Right atrium auricular region (tissue), 2 donors: ENCODE measurements around the gene UXS1. TPM values are rescaled to one million over a fixed set of nuclear protein-coding genes. Genes with fewer than 3 reads are reported as not detected.
A peak's percentile ranks its signal among the peaks of the same experiment; 100 is the strongest.

Experiments used
- DNase-seq: peaks from one replicate; pipeline ENCODE4 v3.0.0-alpha.2; 2019; ENCODE audit warnings: low spot score
- H3K27ac ChIP-seq, 2 donors: fragments of 200-600 bp; sonication (generic); 1 replicate in 1 of 2; 2 replicates in 1 of 2; pipeline ENCODE4 v1.5.1; 2016 to 2019
- H3K27me3 ChIP-seq, 2 donors: fragments of 200-600 bp; sonication (generic); one replicate each; pipeline versions ENCODE4 v1.5.1 to v1.6.0; 2017 to 2019
- H3K36me3 ChIP-seq: fragments of 200-600 bp; sonication (generic); one replicate; pipeline ENCODE4 v1.5.1; 2016
- H3K4me1 ChIP-seq, 2 donors: fragments of 200-600 bp; sonication (generic); one replicate each; pipeline versions ENCODE4 v1.5.1 to v1.6.0; 2017 to 2019
- H3K4me3 ChIP-seq, 2 donors: fragments of 200-600 bp; sonication (generic); 1 replicate in 1 of 2; 2 replicates in 1 of 2; pipeline ENCODE4 v1.5.1; 2017 to 2019; ENCODE audit warnings: mild to moderate bottlenecking in 1 of 2, moderate library complexity in 1 of 2
- H3K9me3 ChIP-seq, 2 donors: fragments of 200-600 bp; sonication (generic); one replicate each; pipeline ENCODE4 v1.5.1; 2019
- total RNA-seq, 2 donors: library from RNA; depleted of rRNA; stranded (reverse); fragments of >200 nt; gene quantifications; one replicate each; pipeline ENCODE4 v1.1.0, GENCODE V29; 2016
- TF ChIP-seq, protein P1 (sequence below), 2 donors: fragments of 200-600 bp; sonication (generic); IDR thresholded peaks; one replicate each; pipeline ENCODE4 v1.5.1; 2019; ENCODE audit warnings: antibody characterized with exemption in 2 of 2

UXS1 gene
- total RNA-seq, 2 donors from 2014 or later = 25.0 to 33.5 TPM

DNA sequence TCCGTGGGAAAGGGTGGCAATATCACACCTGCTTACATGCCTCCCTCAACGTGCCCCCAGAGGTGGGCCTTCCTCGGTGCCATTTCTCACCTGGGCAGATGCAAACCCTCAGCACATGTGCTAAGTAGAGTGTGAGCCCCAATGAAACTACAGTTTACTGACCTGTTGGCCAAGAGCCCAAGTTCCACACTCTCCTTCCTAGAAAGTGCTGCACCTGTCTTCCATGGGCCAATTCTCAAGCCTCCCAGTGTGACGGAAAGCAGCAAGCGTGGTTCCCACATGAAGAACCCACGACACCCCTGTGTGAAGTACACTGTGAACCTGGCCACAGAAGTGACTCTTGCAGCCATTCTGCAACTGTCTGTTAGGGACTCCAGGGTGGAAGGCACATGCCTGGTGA lies 73.7 kb downstream of the UXS1 start:
- no peak overlapping the region for H3K4me3 ChIP-seq
- no peaks in the 10 kb centered on the region for H3K27me3 ChIP-seq
- no peaks in the 10 kb centered on the region for H3K36me3 ChIP-seq
- no peak for DNase-seq
- TF ChIP-seq, protein P1, sequence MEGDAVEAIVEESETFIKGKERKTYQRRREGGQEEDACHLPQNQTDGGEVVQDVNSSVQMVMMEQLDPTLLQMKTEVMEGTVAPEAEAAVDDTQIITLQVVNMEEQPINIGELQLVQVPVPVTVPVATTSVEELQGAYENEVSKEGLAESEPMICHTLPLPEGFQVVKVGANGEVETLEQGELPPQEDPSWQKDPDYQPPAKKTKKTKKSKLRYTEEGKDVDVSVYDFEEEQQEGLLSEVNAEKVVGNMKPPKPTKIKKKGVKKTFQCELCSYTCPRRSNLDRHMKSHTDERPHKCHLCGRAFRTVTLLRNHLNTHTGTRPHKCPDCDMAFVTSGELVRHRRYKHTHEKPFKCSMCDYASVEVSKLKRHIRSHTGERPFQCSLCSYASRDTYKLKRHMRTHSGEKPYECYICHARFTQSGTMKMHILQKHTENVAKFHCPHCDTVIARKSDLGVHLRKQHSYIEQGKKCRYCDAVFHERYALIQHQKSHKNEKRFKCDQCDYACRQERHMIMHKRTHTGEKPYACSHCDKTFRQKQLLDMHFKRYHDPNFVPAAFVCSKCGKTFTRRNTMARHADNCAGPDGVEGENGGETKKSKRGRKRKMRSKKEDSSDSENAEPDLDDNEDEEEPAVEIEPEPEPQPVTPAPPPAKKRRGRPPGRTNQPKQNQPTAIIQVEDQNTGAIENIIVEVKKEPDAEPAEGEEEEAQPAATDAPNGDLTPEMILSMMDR (IDR thresholded peaks at IDR 0.05) = no peak
- no peaks in the 10 kb centered on the region for H3K9me3 ChIP-seq
- peaks cover 0 to 20% of the 10 kb centered on the region in 2 donors for H3K4me1 ChIP-seq
- no peak overlapping the region for H3K27ac ChIP-seq

DNA sequence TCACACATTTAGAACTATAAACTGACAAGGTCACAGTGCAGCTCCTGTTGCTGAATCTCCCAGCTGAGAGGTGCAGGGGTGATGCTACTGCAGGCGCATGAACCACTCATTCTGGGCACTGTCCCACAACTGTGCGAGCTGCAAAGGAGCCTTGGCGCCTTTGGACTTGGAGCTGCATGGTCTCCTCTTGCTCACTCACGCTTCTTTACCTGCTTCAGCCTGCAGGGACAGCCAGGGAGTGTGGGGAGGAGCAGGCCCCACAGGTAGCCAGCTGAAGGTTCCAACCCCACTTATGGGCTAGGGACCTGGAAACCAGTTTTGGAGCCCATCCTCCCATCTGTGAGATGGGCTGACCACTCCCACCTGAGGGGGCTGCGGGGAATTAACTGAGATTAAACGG lies 75.0 kb downstream of the UXS1 start:
- Histone ChIP-seq H3K36me3 (no peaks in the 10 kb centered on the region), H3K27ac (no peak overlapping the region), H3K4me3 (no peak overlapping the region)

DNA sequence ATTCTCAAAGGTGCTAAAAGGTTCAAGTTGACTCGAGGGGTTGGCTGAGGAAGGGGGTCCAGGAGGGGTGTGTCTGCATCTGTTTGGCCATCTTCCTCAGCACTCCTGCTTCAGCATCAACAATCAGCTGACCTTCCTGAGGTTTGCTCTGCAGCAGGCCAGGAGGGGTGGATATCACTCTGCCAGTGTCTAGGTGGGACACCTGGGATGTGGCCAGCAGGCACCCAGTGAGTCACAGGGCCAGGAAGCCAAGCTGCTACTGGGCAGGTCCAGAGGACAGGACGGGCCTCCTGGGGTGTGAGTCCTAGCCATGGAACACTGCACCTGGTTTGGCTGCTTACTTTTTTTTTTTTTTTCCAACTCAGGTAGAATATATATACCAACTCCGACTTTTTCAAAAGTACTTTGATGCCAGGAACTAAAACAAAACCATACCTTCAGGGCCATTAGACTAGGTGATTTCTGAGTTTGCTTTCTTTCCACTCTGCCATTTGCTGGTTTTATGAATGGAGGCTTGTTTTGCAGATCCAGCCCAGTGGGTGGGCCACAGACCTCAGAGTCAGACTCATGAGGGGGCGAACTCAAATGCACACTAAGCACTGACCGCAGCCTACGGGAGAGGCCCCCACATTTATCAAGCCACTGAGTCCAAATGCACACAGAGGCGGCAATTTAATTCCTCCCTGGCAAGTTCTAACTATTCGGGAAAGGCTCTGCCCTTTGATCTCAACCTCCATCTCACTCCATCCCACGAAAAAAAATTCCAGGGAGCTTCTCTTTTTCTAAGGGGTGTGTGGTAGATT lies 76.0 kb downstream of the UXS1 start:
- TF ChIP-seq, protein P1 (IDR thresholded peaks at IDR 0.05) = no peak
- Histone ChIP-seq H3K4me3 (no peak overlapping the region), H3K27ac (peak overlapping the region; percentile 65 to 73), H3K36me3 (no peaks in the 10 kb centered on the region), H3K9me3 (no peaks in the 10 kb centered on the region), H3K27me3 (no peaks in the 10 kb centered on the region), H3K4me1 (peaks cover 0 to 21% of the 10 kb centered on the region in 2 donors)
- no peak for DNase-seq

More for the DNA sequence above, 75.0 kb downstream of the UXS1 start:
- Histone ChIP-seq H3K4me1 (peaks cover 0 to 21% of the 10 kb centered on the region in 2 donors), H3K27me3 (no peaks in the 10 kb centered on the region), H3K9me3 (no peaks in the 10 kb centered on the region)
- TF ChIP-seq, protein P1 (IDR thresholded peaks at IDR 0.05) = no peak
- no peak for DNase-seq

DNA sequence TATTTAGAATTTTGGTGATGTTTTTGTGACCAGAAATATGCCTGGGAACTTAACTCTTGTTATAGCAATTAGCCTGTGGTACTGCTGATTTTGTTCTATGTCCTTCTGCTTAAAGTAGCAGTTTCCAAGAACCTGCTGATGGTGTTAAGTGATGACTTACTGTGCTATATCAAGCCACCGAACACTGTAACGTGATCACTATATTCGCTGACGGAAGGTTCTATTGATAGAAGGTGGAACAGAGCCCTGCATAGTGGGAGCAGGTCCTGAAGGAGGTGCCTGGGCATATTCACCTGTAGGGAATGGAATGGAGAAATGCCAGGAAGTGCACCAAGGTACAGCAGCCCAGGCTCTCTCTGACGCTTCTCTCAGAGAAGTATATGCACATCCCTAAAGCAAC lies 76.8 kb downstream of the UXS1 start:
- Histone ChIP-seq H3K9me3 (no peaks in the 10 kb centered on the region), H3K4me1 (peaks cover 0 to 21% of the 10 kb centered on the region in 2 donors), H3K4me3 (no peak overlapping the region), H3K36me3 (peaks cover 2% of the 10 kb centered on the region), H3K27ac (peak overlapping the region; percentile 65 to 73), H3K27me3 (no peaks in the 10 kb centered on the region)
- no peak for DNase-seq
- TF ChIP-seq, protein P1 (IDR thresholded peaks at IDR 0.05) = no peak

DNA sequence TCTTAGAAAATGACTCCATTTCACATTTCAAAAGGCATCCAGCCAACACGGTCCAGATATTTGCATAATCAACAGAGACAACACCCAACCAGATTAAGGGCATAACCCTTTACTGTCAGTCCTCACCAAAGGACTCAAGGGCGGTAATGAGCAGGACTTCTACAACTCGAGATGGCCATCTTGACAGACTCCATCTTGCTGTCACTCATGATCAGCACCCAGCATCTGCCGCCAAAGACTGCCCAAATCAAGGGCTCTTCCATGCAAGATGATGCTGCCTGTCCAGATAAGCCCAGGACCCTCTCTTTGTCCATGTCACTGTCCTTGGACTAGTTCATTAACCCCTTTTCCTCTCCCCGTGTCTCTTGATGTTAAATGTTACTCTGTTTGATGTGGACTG lies 77.9 kb downstream of the UXS1 start:
- Histone ChIP-seq H3K4me3 (no peak overlapping the region), H3K27ac (peak overlapping the region; percentile 65 to 73), H3K36me3 (peaks cover 6% of the 10 kb centered on the region), H3K27me3 (no peaks in the 10 kb centered on the region), H3K4me1 (peaks cover 0 to 21% of the 10 kb centered on the region in 2 donors), H3K9me3 (no peaks in the 10 kb centered on the region)
- DNase-seq = no peak
- TF ChIP-seq, protein P1 (IDR thresholded peaks at IDR 0.05) = no peak
